HepG2 (cell line): ENCODE results near the gene ARL6IP4. TPM values are rescaled to one million over a fixed set of nuclear protein-coding genes. Genes with fewer than 3 reads are reported as not detected.

ENCODE experiments used
- ATAC-seq: fragments of 200-7000 bp; cut with Tn5 transposase; 3 replicates; pipeline ENCODE4 v1.9.1; 2020; ENCODE audit warnings: mild to moderate bottlenecking, moderate library complexity
- BruUV-seq: library from RNA; stranded (reverse); fragments of 400-500 nt; replicated peaks from 2 replicates; lab custom pipeline; 2021; lab: Mats Ljungman, UMichigan
- CTCF ChIA-PET: fragments of 300-600 bp; formaldehyde crosslinking; extraction: SDS; loops from one replicate; lab custom pipeline; 2021; ENCODE audit warnings: low total read pairs, inconsistent platforms, low intra/inter-chr PET ratio; lab: Yijun Ruan, JAX
- POLR2A ChIA-PET: fragments of 350-600 bp; sonication (Branson Sonifier 250); formaldehyde crosslinking; loops from one replicate; lab custom pipeline; 2020; ENCODE audit warnings: antibody characterized with exemption, inconsistent platforms; lab: Yijun Ruan, JAX
- DNase-seq: peaks from one replicate; pipeline ENCODE4 v3.0.0-alpha.2; 2015; ENCODE audit warnings: low spot score
- FAIRE-seq: peaks from 3 replicates; lab custom pipeline; 2011; peaks lifted over from hg19 to GRCh38; lab: Jason Lieb, UNC
- H2AFZ ChIP-seq: one replicate; pipeline ENCODE4 v1.6.1; 2011; ENCODE audit warnings: low read length, inconsistent platforms
- H3K27ac ChIP-seq: fragments of 300-600 bp; 3 replicates; pipeline ENCODE4 v1.8.0; 2011; ENCODE audit warnings: mixed run types, mild to moderate bottlenecking, mixed read lengths, low read length, inconsistent platforms; ENCODE audit not compliant: insufficient read depth; ENCODE audit errors: extremely low read length
- H3K27me3 ChIP-seq, 2 experiments: fragments of 200-600 bp in 1 of 2; 2 replicates in 1 of 2; 3 replicates in 1 of 2; pipeline versions ENCODE4 v1.6.0 to v1.8.0; 2011; ENCODE audit warnings: low read length in 2 of 2, mild to moderate bottlenecking in 2 of 2, moderate library complexity in 2 of 2, inconsistent platforms in 1 of 2; ENCODE audit not compliant: insufficient read depth in 2 of 2, control insufficient read depth in 1 of 2
- H3K36me3 ChIP-seq, 2 experiments: fragments of 200-600 bp in 1 of 2; replicated peaks in 1 of 2; 2 replicates in 1 of 2; 3 replicates in 1 of 2; pipeline versions ENCODE4 v1.5.1 to v1.8.0; 2011; ENCODE audit warnings: low read length in 2 of 2, inconsistent platforms in 1 of 2; ENCODE audit not compliant: insufficient read depth in 2 of 2, control insufficient read depth in 1 of 2
- H3K4me1 ChIP-seq: 2 replicates; pipeline ENCODE4 v1.5.1; 2012; ENCODE audit warnings: low read length, inconsistent platforms; ENCODE audit not compliant: insufficient read depth
- H3K4me2 ChIP-seq: 2 replicates; pipeline ENCODE4 v1.6.0; 2011; ENCODE audit warnings: low read depth, low read length, inconsistent platforms
- H3K4me3 ChIP-seq, 3 experiments: fragments of 200-600 bp in 1 of 3; sonication (generic), shearing (Covaris generic) in 1 of 3; replicated peaks in 1 of 3; 2 replicates each; pipeline ENCODE4 v1.5.1; 2011 to 2016; ENCODE audit warnings: low read length in 3 of 3, inconsistent platforms in 2 of 3, low read depth in 2 of 3, mild to moderate bottlenecking in 2 of 3, control low read depth in 1 of 3, mixed read lengths in 1 of 3; ENCODE audit not compliant: insufficient read depth in 1 of 3
- H3K79me2 ChIP-seq: one replicate; pipeline ENCODE4 v1.6.1; 2011; ENCODE audit warnings: low read length, inconsistent platforms; ENCODE audit not compliant: insufficient read depth
- H3K9ac ChIP-seq: 2 replicates; pipeline ENCODE4 v1.6.0; 2011; ENCODE audit warnings: mild to moderate bottlenecking, low read depth, low read length, inconsistent platforms; ENCODE audit not compliant: insufficient read depth
- H3K9me3 ChIP-seq: 2 replicates; pipeline ENCODE4 v1.5.1; 2012; ENCODE audit warnings: mild to moderate bottlenecking, low read length
- H4K20me1 ChIP-seq: 2 replicates; pipeline ENCODE4 v1.6.0; 2011; ENCODE audit warnings: inconsistent platforms, mild to moderate bottlenecking, low read length, moderate library complexity; ENCODE audit not compliant: insufficient read depth
- ATF4 ChIP-seq, 2 experiments: fragments of 450-650 bp in 1 of 2; sonication (generic) in 1 of 2; formaldehyde crosslinking; IDR thresholded peaks; 2 replicates each; pipeline versions ENCODE4 v1.5.0 to v1.8.0; 2020 to 2022; ENCODE audit warnings: mild to moderate bottlenecking in 1 of 2, missing genetic modification reagents in 1 of 2
- ELF4 ChIP-seq: sonication (generic); formaldehyde crosslinking; IDR thresholded peaks from 2 replicates; pipeline ENCODE4 v1.5.0; 2020; ENCODE audit warnings: missing genetic modification reagents, mild to moderate bottlenecking, moderate library complexity, borderline replicate concordance
- ISL2 ChIP-seq: sonication (generic); formaldehyde crosslinking; IDR thresholded peaks from 2 replicates; pipeline ENCODE4 v1.5.0; 2020; ENCODE audit warnings: missing genetic modification reagents
- KLF11 ChIP-seq: IDR thresholded peaks from 2 replicates; pipeline ENCODE4 v1.6.1; 2016; ENCODE audit warnings: missing compliant biosample characterization
- MIXL1 ChIP-seq: IDR thresholded peaks from 2 replicates; pipeline ENCODE4 v1.6.1; 2016
- MXI1 ChIP-seq: IDR thresholded peaks from 3 replicates; pipeline ENCODE4 v1.6.1; 2012; ENCODE audit warnings: low read depth, low read length, inconsistent platforms, borderline replicate concordance
- NFIC ChIP-seq: IDR thresholded peaks from 2 replicates; pipeline ENCODE4 v1.6.1; 2012; ENCODE audit warnings: mild to moderate bottlenecking, low read length, inconsistent platforms
- POGZ ChIP-seq: sonication (generic); formaldehyde crosslinking; IDR thresholded peaks from 2 replicates; pipeline ENCODE4 v1.4.0; 2020; ENCODE audit warnings: mild to moderate bottlenecking, missing genetic modification reagents
- PTBP1 ChIP-seq: fragments of 200-400 bp; formaldehyde crosslinking; IDR thresholded peaks from 2 replicates; pipeline ENCODE4 v1.6.1; 2018; ENCODE audit warnings: low read length, low read depth; ENCODE audit not compliant: poor library complexity, severe bottlenecking
- SNAI1 ChIP-seq: sonication (generic); formaldehyde crosslinking; IDR thresholded peaks from 2 replicates; pipeline ENCODE4 v1.5.0; 2020; ENCODE audit warnings: mild to moderate bottlenecking, missing genetic modification reagents, borderline replicate concordance
- TFDP1 ChIP-seq: IDR thresholded peaks from 2 replicates; pipeline ENCODE4 v1.6.1; 2016; ENCODE audit warnings: missing compliant biosample characterization, missing genetic modification reagents, borderline replicate concordance
- ZBTB44 ChIP-seq: sonication (generic); formaldehyde crosslinking; IDR thresholded peaks from 2 replicates; pipeline ENCODE4 v1.4.0; 2020; ENCODE audit warnings: missing genetic modification reagents
- ZNF264 ChIP-seq: sonication (generic); formaldehyde crosslinking; IDR thresholded peaks from 2 replicates; pipeline ENCODE4 v1.4.0; 2020; ENCODE audit warnings: missing genetic modification reagents
- ZNF280D ChIP-seq: sonication (generic); formaldehyde crosslinking; IDR thresholded peaks from 2 replicates; pipeline ENCODE4 v1.5.1; 2020; ENCODE audit warnings: mild to moderate bottlenecking, missing genetic modification reagents
- ZNF335 ChIP-seq: sonication (generic); formaldehyde crosslinking; IDR thresholded peaks from 2 replicates; pipeline ENCODE4 v1.4.0; 2020; ENCODE audit warnings: missing genetic modification reagents
- ZNF354B ChIP-seq: sonication (generic); formaldehyde crosslinking; IDR thresholded peaks from 2 replicates; pipeline ENCODE4 v1.8.0; 2022; ENCODE audit warnings: mild to moderate bottlenecking, missing genetic modification reagents
- ZNF605 ChIP-seq: sonication (generic); formaldehyde crosslinking; IDR thresholded peaks from 2 replicates; pipeline ENCODE4 v1.8.0; 2022; ENCODE audit warnings: mild to moderate bottlenecking, missing genetic modification reagents
- ZNF816 ChIP-seq: sonication (generic); formaldehyde crosslinking; IDR thresholded peaks from 2 replicates; pipeline ENCODE4 v1.8.0; 2022; ENCODE audit warnings: missing genetic modification reagents, mild to moderate bottlenecking, borderline replicate concordance
- ZSCAN21 ChIP-seq: sonication (generic); formaldehyde crosslinking; IDR thresholded peaks from 2 replicates; pipeline ENCODE4 v1.8.0; 2022; ENCODE audit warnings: mild to moderate bottlenecking, missing genetic modification reagents, moderate library complexity, borderline replicate concordance
- WGBS: methylation state at CpG from one replicate; pipeline ENCODE4 v1.1.6; 2017; ENCODE audit warnings: low lambda C conversion rate; 5-methylcytosine and 5-hydroxymethylcytosine counted together
- in situ Hi-C: cut with HindIII; loops from 2 replicates; pipeline ENCODE4 v1.10.0; 2017; ENCODE audit warnings: low pct_unique_long_range_greater_than_20kb; ENCODE audit not compliant: extremely low pct_ligation_motif_present
- intact Hi-C: fragments of 100-400 bp; cut with micrococcal nuclease; formaldehyde crosslinking; loops from one replicate; pipeline ENCODE4 v1.10.0; 2022; ENCODE audit not compliant: unreplicated experiment
- polyA plus RNA-seq, 8 experiments: library from polyadenylated mRNA; depleted of rRNA in 3 of 8; stranded (reverse) in 7 of 8; unstranded in 1 of 8; fragments of >200 nt; fragmentation: Illumina TruSeq in 4 of 8; extraction: Trizol in 4 of 8; gene quantifications; 2 replicates each; pipeline versions ENCODE4 v1.2.1 to v1.2.3, GENCODE V29; 2011 to 2016; ENCODE audit warnings: low read depth in 4 of 8, missing spikeins in 1 of 8, mixed read lengths in 1 of 8; ENCODE audit not compliant: insufficient read depth in 1 of 8
- total RNA-seq, 5 experiments: library from RNA; depleted of rRNA; stranded (reverse); fragments of >200 nt; fragmentation: Illumina TruSeq; extraction: Trizol; gene quantifications; 2 replicates each; pipeline ENCODE4 v1.2.3, GENCODE V29; 2016; ENCODE audit warnings: low read depth in 1 of 5

ARL6IP4 gene
- total and polyA plus RNA-seq, 2 of the 13 experiments (the other 11 are each of a cell fraction or from before 2014, with no cell fraction given), result 155 to 220 TPM

GRCh38 chr12:122979908-122980182 is 636 bp upstream of the ARL6IP4 start:
- Histone ChIP-seq H3K27ac (peak overlapping the region; percentile 93), H3K27me3 (no peaks in the 10 kb centered on the region; a peak in 1 of 5 replicates), H3K79me2 (peaks cover 52% of the 10 kb centered on the region), H3K4me3 (peak overlapping the region; percentile 87 to 99 (median 97)), H2AFZ (no peak overlapping the region), H3K4me2 (peak overlapping the region; percentile 96), H3K9ac (peak overlapping the region; percentile 94), H3K4me1 (peaks cover 74% of the 10 kb centered on the region), H4K20me1 (no peaks in the 10 kb centered on the region), H3K9me3 (no peaks in the 10 kb centered on the region), H3K36me3 (peaks cover 1 to 19% of the 10 kb centered on the region in 2 experiments; a peak in 4 of 5 replicates)
- no peak for ATAC-seq
- BruUV-seq, result TSS peak; percentile 41
- in situ Hi-C loops, result no loop called here
- intact Hi-C loops, result loop anchor here (5.0 kb wide), 1 partner anchor 252 kb away; the partner anchor contains the start of genes MPHOSPH9 and MTRFR
- ChIA-PET POLR2A (interaction anchor here (0.9 kb wide), 1 partner anchor 253 kb away, joined by 8 read pairs; the partner anchor contains the start of genes MPHOSPH9 and MTRFR), CTCF (no interaction called here)
- FAIRE-seq, result no peak
- DNase-seq, result no peak
- WGBS, result 72% methylated on average over 7 of the region's 7 CpGs
- TF ChIP-seq ZNF280D (CRISPR knock-in tag), result peak; percentile 35; the same call in 1 of the 2 replicates
- TF ChIP-seq ELF4 (CRISPR knock-in tag), result no peak
- 0 out of 3 replicates have a peak, but pooled peaks have one; percentile 10 for TF ChIP-seq MXI1
- no peak for TF ChIP-seq POGZ (CRISPR knock-in tag)
- peak; percentile 38; the same call in 1 of the 2 replicates for TF ChIP-seq ZNF264 (CRISPR knock-in tag)
- TF ChIP-seq ZNF605 (CRISPR knock-in tag), result 0 out of 2 replicates have a peak, but pooled peaks have one; percentile 51
- TF ChIP-seq ZSCAN21, result no peak
- TF ChIP-seq ZNF335 (CRISPR knock-in tag), result no peak
- no peak for TF ChIP-seq NFIC
- TF ChIP-seq ISL2, result 0 out of 2 replicates have a peak, but pooled peaks have one; percentile 7
- no peak for TF ChIP-seq ZNF816 (CRISPR knock-in tag)
- TF ChIP-seq ZNF354B (CRISPR knock-in tag), result no peak
- TF ChIP-seq SNAI1 (CRISPR knock-in tag), result 0 out of 2 replicates have a peak, but pooled peaks have one; percentile 54
- no peak for TF ChIP-seq ZBTB44 (CRISPR knock-in tag)
- TF ChIP-seq TFDP1, result no peak
- TF ChIP-seq ATF4 (CRISPR knock-in tag; IDR thresholded peaks at IDR 0.05), result no peak
- peak; percentile 28; the same call in 1 of the 2 replicates for TF ChIP-seq KLF11 (CRISPR knock-in tag)
- TF ChIP-seq PTBP1, result no peak
- TF ChIP-seq MIXL1 (CRISPR knock-in tag), result no peak
